Stimulated activated CD8-positive, alpha-beta memory T cell treated with anti-CD3 and anti-CD28 coated beads, Interleukin-15, amount 100 ng/mL, for 24 hours (primary cell): Measurements from ENCODE around the gene KLK1.
"Not testable (repeated sequence)": the region's sequence is repeated elsewhere in the genome, so short reads cannot be mapped to it uniquely, and the experiment has no call there.

Source experiments
- DNase-seq: peaks from one replicate; pipeline ENCODE4 v3.0.0-alpha.2; 2020; ENCODE audit warnings: low read depth

Gene KLK1

GRCh38 chr19:50792272-50793250, 31.0 kb downstream of the KLK1 start:
- no peak for DNase-seq

- no peak for DNase-seq
Observed at GRCh38 chr19:50791594-50792271, 31.9 kb downstream of the KLK1 start.

- no peak for DNase-seq
Observed at GRCh38 chr19:50790922-50791467, 32.6 kb downstream of the KLK1 start.

GRCh38 chr19:50790396-50790795, 33.2 kb downstream of the KLK1 start, which contains the start of gene ACP4:
TSS of gene ACP4 (plus strand) at chr19:50790415. CDS start at chr19:50790415, 0 bp downstream.
- no peak for DNase-seq

- DNase-seq = no peak
Observed at GRCh38 chr19:50785329-50785728, 38.3 kb downstream of the KLK1 start.

- DNase-seq = no peak
Observed at GRCh38 chr19:50784710-50785109, 38.9 kb downstream of the KLK1 start.

- DNase-seq = not testable (repeated sequence)
Observed at GRCh38 chr19:50783848-50784152, 39.8 kb downstream of the KLK1 start.

- DNase-seq = no peak
Observed at GRCh38 chr19:50780753-50781435, 42.7 kb downstream of the KLK1 start.

- DNase-seq = no peak
Observed at GRCh38 chr19:50779504-50780457, 43.8 kb downstream of the KLK1 start.

GRCh38 chr19:50778906-50779430, 44.6 kb downstream of the KLK1 start:
- DNase-seq = no peak

- DNase-seq = no peak
Observed at GRCh38 chr19:50777830-50778303, 45.7 kb downstream of the KLK1 start.

- no peak for DNase-seq
Observed at GRCh38 chr19:50777261-50777660, 46.3 kb downstream of the KLK1 start.

- DNase-seq = no peak
Observed at GRCh38 chr19:50776131-50776530, 47.5 kb downstream of the KLK1 start.

- not testable (repeated sequence) for DNase-seq
Observed at GRCh38 chr19:50773454-50773853, 50.1 kb downstream of the KLK1 start.

- DNase-seq = not testable (repeated sequence)
Observed at GRCh38 chr19:50772912-50773311, 50.7 kb downstream of the KLK1 start.

- no peak for DNase-seq
Observed at GRCh38 chr19:50772476-50772875, 51.1 kb downstream of the KLK1 start.

GRCh38 chr19:50770888-50771287, 52.7 kb downstream of the KLK1 start:
- DNase-seq = no peak

- not testable (repeated sequence) for DNase-seq
Observed at GRCh38 chr19:50770164-50770563, 53.4 kb downstream of the KLK1 start, which contains the start of gene GPR32. TSS of gene GPR32 (plus strand) at chr19:50770464. CDS start at chr19:50770601, 137 bp downstream.
